HepG2 (cell line): ENCODE measurements around the gene ANTXR1. TPM values are rescaled to one million over a fixed set of nuclear protein-coding genes. Genes with fewer than 3 reads are reported as not detected.

Experiments used
- CEBPG ChIP-seq: IDR thresholded peaks from 2 replicates; pipeline ENCODE4 v1.6.1; 2016
- FUBP1 ChIP-seq: sonication (generic); formaldehyde crosslinking; IDR thresholded peaks from 2 replicates; pipeline ENCODE4 v1.5.1; 2020; ENCODE audit warnings: missing genetic modification reagents, mild to moderate bottlenecking, borderline replicate concordance
- GMEB1 ChIP-seq: sonication (generic); formaldehyde crosslinking; IDR thresholded peaks from 2 replicates; pipeline ENCODE4 v1.5.1; 2020; ENCODE audit warnings: missing genetic modification reagents, mild to moderate bottlenecking, borderline replicate concordance
- GTF2F1 ChIP-seq: fragments of 150-350 bp; IDR thresholded peaks from 2 replicates; pipeline ENCODE4 v1.6.1; 2014; ENCODE audit warnings: low read length
- NR3C1 ChIP-seq: sonication (generic); formaldehyde crosslinking; IDR thresholded peaks from 2 replicates; pipeline ENCODE4 v1.4.0; 2020; ENCODE audit warnings: missing genetic modification reagents
- PPARG ChIP-seq: conservative IDR thresholded peaks from 2 replicates; pipeline ENCODE4 v1.6.1; 2016; ENCODE audit warnings: missing biosample characterization, missing genetic modification reagents
- SRSF4 ChIP-seq: fragments of 200-400 bp; formaldehyde crosslinking; IDR thresholded peaks from one replicate; pipeline ENCODE4 v1.6.1; 2018; ENCODE audit warnings: mild to moderate bottlenecking, low read depth, low read length, moderate library complexity; ENCODE audit not compliant: poor library complexity, severe bottlenecking
- TBX2 ChIP-seq: sonication (generic); formaldehyde crosslinking; IDR thresholded peaks from 2 replicates; pipeline ENCODE4 v1.5.0; 2020; ENCODE audit warnings: missing genetic modification reagents, mild to moderate bottlenecking, borderline replicate concordance
- ZNF512B ChIP-seq: sonication (generic); formaldehyde crosslinking; IDR thresholded peaks from 2 replicates; pipeline ENCODE4 v1.5.1; 2020; ENCODE audit warnings: missing genetic modification reagents, mild to moderate bottlenecking, borderline replicate concordance
- ZNF567 ChIP-seq: sonication (generic); formaldehyde crosslinking; IDR thresholded peaks from 2 replicates; pipeline ENCODE4 v1.8.1; 2023; ENCODE audit warnings: mild to moderate bottlenecking, missing genetic modification reagents, borderline replicate concordance
- polyA plus RNA-seq, 8 experiments: library from polyadenylated mRNA; depleted of rRNA in 3 of 8; stranded (reverse) in 7 of 8; unstranded in 1 of 8; fragments of >200 nt; fragmentation: Illumina TruSeq in 4 of 8; extraction: Trizol in 4 of 8; gene quantifications; 2 replicates each; pipeline versions ENCODE4 v1.2.1 to v1.2.3, GENCODE V29; 2011 to 2016; ENCODE audit warnings: low read depth in 4 of 8, missing spikeins in 1 of 8, mixed read lengths in 1 of 8; ENCODE audit not compliant: insufficient read depth in 1 of 8
- total RNA-seq, 5 experiments: library from RNA; depleted of rRNA; stranded (reverse); fragments of >200 nt; fragmentation: Illumina TruSeq; extraction: Trizol; gene quantifications; 2 replicates each; pipeline ENCODE4 v1.2.3, GENCODE V29; 2016; ENCODE audit warnings: low read depth in 1 of 5

ANTXR1 gene
- total and polyA plus RNA-seq, 2 of the 13 experiments (the other 11 are each of a cell fraction or from before 2014, with no cell fraction given), result 4.5 to 12.7 TPM

GRCh38 chr2:68992933-68993332, 20.0 kb upstream of the ANTXR1 start (continued):
- TF ChIP-seq GMEB1 (no peak), CEBPG (CRISPR knock-in tag) (no peak), PPARG (CRISPR knock-in tag) (no peak), ZNF512B (CRISPR knock-in tag) (no peak), SRSF4 (no peak), GTF2F1 (no peak), TBX2 (CRISPR knock-in tag) (no peak), ZNF567 (CRISPR knock-in tag) (no peak), FUBP1 (no peak), NR3C1 (CRISPR knock-in tag) (no peak)
